ENCODE results near the gene LCE1C.

Gene LCE1C

DNA sequence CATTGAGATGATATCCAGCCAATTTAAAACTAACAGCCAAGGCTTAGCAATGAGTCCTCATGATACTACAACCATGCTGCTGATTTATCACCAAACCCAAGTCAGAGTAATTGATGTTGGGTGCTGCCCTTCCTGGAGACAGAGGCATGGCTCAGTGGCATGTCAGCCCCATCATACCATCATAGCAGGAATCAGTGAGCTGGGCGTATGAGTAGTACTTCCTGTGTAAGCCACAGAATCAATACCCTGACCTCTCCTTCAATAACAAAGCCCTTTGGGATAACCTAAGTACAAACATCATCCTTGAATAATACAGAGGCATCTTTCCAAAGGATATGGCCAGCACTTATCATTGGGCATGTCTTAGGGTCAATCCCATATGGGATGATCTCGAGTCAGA lies 23.4 kb downstream of the LCE1C start:
- TF ChIP-seq, protein P1, sequence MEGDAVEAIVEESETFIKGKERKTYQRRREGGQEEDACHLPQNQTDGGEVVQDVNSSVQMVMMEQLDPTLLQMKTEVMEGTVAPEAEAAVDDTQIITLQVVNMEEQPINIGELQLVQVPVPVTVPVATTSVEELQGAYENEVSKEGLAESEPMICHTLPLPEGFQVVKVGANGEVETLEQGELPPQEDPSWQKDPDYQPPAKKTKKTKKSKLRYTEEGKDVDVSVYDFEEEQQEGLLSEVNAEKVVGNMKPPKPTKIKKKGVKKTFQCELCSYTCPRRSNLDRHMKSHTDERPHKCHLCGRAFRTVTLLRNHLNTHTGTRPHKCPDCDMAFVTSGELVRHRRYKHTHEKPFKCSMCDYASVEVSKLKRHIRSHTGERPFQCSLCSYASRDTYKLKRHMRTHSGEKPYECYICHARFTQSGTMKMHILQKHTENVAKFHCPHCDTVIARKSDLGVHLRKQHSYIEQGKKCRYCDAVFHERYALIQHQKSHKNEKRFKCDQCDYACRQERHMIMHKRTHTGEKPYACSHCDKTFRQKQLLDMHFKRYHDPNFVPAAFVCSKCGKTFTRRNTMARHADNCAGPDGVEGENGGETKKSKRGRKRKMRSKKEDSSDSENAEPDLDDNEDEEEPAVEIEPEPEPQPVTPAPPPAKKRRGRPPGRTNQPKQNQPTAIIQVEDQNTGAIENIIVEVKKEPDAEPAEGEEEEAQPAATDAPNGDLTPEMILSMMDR (IDR thresholded peaks at IDR 0.05; ENCODE audit: low read length, missing control alignments): no peak
- H3K4me3 ChIP-seq (replicated peaks; ENCODE audit: low read depth, low read length): no peak overlapping the region
- no peak for DNase-seq (ENCODE audit: low read depth)

DNA sequence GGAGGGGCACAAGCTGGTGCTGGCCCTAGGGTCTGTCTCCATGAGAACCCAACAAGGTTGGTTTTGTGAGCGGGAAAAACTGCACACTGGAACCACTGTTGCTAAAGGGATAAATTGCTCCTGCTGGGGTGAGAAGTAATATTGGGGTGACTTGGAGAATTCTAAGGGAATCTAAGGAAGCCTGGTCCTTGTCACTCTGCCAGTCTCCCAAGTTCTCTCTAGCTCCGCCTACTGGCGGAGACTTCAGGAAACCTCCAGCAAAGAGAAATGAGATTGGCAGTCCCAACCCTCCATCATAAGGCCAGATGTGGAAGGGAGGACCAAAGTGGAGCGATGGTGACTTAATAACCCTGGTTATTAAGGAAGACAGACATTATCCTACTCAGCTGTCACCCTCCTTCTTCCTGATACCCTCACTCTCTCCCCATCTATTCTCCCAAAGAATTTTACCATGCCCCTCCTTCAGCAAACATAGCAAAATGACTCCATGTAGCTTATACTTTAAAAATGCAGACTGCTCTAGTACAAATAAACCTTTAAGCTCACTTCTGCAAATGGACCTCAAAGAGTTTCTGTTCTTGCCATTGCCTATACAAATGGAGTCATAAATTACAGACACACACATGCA lies 28.8 kb downstream of the LCE1C start:
- H3K4me3 ChIP-seq (replicated peaks; ENCODE audit: low read depth, low read length): no peak overlapping the region
- TF ChIP-seq, protein P1 (IDR thresholded peaks at IDR 0.05; ENCODE audit: low read length, missing control alignments): no peak
- no peak for DNase-seq (ENCODE audit: low read depth)

DNA sequence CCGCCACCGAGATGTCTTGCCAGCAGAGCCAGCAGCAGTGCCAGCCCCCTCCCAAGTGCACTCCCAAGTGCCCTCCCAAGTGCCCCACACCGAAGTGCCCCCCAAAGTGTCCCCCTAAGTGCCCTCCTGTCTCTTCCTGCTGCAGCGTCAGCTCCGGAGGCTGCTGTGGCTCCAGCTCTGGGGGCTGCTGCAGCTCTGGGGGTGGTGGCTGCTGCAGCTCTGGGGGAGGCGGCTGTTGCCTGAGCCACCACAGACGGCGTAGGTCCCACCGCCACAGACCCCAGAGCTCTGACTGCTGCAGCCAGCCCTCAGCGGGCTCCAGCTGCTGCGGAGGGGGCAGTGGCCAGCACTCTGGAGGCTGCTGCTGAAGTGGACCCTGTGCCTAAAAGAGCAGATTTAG lies 30.1 kb downstream of the LCE1C start:
- DNase-seq (ENCODE audit: low read depth): no peak

DNA sequence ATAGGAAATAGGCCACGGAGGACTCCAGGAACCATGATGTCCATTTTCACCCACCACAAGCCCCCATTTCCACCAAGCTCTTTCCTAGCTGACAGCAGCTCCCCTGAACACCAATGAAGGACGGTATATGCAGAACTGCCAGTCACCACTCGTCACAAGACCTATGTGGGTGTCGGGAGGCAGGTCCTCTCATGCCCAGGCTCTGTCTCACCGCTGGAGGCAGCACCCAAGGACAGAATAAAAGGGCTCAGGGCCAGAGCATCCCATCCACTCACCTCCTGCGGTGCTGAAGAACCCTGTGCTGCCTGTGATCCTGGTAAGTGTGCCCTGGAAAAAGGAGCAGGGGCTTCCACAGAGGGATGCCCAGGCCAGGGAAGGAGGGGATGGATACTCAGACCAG lies 31.6 kb downstream of the LCE1C start, which contains the start of gene LCE1F:
Gene LCE1F, plus strand, starts transcription at position 266 of the 400 bp plus-strand sequence. CDS start 1,232 bp downstream, outside the sequence.
- TF ChIP-seq, protein P1 (IDR thresholded peaks at IDR 0.05; ENCODE audit: low read length, missing control alignments): no peak
- no peak within 1 kb of the TSS for H3K4me3 ChIP-seq (replicated peaks; ENCODE audit: low read depth, low read length)
- no peak for DNase-seq (ENCODE audit: low read depth)

More for the DNA sequence above, 30.1 kb downstream of the LCE1C start:
- H3K4me3 ChIP-seq (replicated peaks; ENCODE audit: low read depth, low read length): no peak overlapping the region
- TF ChIP-seq, protein P1 (IDR thresholded peaks at IDR 0.05; ENCODE audit: low read length, missing control alignments): no peak

DNA sequence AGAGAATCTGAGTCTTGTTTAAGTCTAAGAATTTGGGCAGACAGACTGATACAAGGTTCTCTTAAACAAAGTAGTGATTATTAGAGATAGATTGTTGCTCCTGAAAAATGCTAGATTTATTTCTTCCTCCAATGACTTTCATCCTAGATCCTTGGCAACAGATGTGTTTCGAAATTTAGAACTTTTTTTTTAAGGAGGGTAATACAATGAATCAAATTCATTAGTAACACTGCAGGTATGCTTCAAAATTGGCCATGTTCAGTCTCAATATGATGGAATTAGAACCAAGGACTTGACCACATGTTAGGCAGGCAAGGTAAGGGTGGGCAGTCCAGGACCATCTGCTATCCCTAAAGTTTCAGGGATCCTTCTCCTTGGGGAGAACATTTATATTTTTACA lies 36.0 kb downstream of the LCE1C start:
- H3K4me3 ChIP-seq (replicated peaks; ENCODE audit: low read depth, low read length): no peak overlapping the region
- TF ChIP-seq, protein P1 (IDR thresholded peaks at IDR 0.05; ENCODE audit: low read length, missing control alignments): no peak
- DNase-seq (ENCODE audit: low read depth): no peak

DNA sequence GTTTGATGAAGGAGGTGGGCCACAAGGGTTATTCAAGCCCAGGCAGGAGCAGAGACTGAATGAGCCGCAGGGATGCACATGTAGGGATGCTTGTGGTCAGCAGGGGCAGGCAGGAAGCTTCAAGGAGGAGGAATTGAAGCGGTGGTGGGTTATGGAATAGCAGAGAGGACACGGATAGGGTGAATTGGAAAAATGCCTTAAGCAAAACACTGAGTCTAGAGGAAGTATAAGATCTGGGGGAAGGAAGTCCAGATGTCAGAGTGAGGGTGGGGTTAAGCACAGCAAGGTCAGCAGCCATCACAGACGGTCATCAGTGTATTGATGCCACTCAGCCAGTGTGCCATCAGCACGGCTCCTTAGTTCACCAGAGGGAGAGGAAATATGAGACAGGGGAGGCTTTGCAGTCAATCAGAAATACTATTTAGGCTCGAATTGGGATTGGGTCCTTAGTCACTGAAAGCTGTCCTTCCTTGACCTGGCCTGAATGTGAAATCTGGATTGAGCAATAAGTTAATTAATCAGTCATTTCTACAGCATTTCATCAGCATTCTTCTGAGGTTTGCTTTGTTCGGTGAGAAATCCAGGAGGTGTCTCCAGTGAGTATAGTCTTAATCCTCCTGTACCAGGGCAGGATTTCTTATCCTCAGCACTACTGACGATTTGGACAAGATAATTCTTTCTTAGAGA lies 37.5 kb downstream of the LCE1C start:
- no peak for DNase-seq (ENCODE audit: low read depth)
- no peak overlapping the region for H3K4me3 ChIP-seq (replicated peaks; ENCODE audit: low read depth, low read length)
- TF ChIP-seq, protein P1 (IDR thresholded peaks at IDR 0.05; ENCODE audit: low read length, missing control alignments): no peak
